Subcutaneous adipose tissue (tissue), 4 donors: ENCODE measurements around the gene DIAPH2. TPM values are rescaled to one million over a fixed set of nuclear protein-coding genes. Genes with fewer than 3 reads are reported as not detected.

ENCODE experiments used
- total RNA-seq, 4 donors: library from RNA; depleted of rRNA; stranded (reverse); fragments of >200 nt; gene quantifications; one replicate each; pipeline ENCODE4 v1.1.0, GENCODE V29; 2016
- TF ChIP-seq, protein P1 (sequence below): fragments of 450-650 bp; IDR thresholded peaks from one replicate; pipeline ENCODE4 v1.5.1; 2016; ENCODE audit warnings: low read depth, mild to moderate bottlenecking, control low read depth, antibody characterized with exemption, moderate library complexity

The DIAPH2 gene
- total RNA-seq, 4 donors from 2014 or later = 45.0 to 84.6 (median 54.2) TPM

GRCh38 chrX:97366237-97366636 is 681.6 kb downstream of the DIAPH2 start:
- TF ChIP-seq, protein P1, sequence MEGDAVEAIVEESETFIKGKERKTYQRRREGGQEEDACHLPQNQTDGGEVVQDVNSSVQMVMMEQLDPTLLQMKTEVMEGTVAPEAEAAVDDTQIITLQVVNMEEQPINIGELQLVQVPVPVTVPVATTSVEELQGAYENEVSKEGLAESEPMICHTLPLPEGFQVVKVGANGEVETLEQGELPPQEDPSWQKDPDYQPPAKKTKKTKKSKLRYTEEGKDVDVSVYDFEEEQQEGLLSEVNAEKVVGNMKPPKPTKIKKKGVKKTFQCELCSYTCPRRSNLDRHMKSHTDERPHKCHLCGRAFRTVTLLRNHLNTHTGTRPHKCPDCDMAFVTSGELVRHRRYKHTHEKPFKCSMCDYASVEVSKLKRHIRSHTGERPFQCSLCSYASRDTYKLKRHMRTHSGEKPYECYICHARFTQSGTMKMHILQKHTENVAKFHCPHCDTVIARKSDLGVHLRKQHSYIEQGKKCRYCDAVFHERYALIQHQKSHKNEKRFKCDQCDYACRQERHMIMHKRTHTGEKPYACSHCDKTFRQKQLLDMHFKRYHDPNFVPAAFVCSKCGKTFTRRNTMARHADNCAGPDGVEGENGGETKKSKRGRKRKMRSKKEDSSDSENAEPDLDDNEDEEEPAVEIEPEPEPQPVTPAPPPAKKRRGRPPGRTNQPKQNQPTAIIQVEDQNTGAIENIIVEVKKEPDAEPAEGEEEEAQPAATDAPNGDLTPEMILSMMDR = no peak

- TF ChIP-seq, protein P1 = no peak
Observed at GRCh38 chrX:97367125-97367524, 682.5 kb downstream of the DIAPH2 start.

DNA sequence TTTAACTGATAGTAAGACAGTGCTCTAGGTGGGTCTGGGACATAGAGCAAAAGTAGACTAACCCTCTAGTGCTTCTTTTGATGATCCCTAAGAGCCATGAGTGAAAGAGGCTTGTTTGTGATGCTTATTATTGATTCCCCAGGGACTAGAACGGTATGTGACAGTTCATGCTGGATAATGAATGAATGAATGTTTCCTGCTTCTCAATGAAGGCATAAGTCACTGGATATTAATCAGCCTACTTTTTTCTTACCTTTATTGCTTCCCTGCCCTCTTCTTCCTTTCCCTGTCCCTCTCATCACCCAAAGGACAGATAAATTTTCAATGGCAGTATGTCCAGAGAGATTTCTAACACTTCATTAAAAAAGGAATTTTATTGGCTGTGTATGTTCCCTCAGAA is 685.3 kb downstream of the DIAPH2 start:
- TF ChIP-seq, protein P1 = no peak

DNA sequence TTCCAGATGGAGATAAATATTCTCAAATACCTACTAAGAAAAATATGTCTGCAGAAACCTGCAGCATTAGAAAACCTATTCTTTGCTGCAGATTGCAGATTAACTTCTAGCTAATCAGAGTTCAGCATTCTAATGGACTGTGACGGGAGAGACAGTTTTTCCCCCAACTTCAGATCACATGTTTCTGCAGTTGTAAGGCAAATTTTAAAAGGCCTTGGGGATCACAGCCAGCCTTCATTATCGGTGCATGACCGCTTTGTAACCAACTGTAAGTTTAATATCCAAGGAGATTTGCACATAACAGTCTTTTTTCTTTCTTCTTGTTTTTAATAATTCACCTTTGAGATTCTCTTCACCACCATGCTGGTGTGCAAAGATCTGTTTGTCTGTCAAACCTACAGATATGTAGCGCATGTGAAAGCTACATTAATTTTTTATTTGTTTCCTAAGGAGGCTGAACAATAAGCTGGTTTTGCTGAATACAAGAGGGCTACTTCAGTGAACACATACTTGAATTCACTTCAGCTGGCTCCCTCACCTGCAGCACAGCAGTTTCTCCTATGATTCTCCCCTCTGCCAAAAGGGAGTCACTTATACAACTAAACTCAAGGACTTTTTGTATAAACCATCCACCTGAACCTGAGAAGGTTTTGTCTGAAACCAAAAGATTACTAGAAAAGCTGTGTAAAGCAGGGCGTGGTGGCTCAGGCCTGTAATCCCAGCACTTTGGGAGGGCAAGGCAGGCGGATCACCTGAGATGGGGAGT is 687.5 kb downstream of the DIAPH2 start:
- TF ChIP-seq, protein P1 = no peak

DNA sequence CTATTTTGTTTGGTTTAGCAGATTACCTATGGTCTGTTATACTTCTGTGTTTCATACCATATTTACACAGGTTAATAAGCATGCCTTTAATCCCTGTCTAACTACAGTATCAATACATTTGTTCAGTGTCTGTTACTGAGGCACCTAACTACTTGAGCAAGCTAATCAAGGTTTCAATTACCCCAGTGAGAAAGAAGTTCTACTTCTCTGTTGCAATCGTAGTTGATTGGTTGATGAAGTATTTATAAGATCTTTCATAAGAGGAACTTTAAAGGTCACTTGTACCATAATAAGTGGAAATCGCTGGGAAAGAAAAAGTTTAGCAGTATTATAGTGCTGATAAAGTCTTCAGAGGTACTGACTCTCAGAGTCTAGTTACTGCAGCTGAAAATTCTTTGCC is 689.6 kb downstream of the DIAPH2 start:
- TF ChIP-seq, protein P1 = no peak

DNA sequence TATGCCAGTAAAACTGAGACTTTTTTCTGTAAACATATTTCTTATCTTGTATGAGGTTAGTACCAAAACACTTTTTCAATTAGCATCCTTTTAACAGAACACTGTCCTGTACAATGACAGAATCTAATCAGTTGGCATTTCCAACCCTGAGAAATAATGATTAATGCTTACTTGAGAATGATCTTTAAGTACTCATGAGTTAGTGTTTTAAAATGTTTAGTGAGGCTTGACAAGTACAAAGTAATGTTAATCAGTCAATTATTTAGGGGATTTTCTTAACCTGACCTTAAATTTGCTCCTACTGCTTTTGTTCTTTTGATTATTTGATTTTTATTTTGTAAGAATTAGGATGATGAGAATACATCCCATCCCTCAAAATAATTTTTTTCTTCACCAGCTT is 695.6 kb downstream of the DIAPH2 start:
- TF ChIP-seq, protein P1 = no peak

DNA sequence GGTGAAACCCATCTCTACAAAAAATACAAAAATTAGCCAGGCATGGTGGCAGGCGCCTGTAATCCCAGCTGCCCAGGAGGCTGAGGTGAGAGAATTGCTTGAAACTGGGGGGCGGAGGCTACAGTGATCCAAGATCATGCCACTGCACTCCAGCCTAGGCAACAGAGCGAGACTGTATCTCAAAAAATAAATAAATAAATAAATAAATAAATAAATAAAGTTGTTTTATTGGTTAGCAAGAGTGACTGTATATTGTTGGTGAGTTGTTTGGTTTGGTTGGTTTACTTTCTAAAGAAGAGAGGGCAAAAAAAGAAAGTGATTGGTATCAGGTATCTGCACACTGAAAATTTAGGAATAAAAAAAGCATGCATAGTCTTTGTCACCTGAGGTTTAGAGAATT is 700.0 kb downstream of the DIAPH2 start:
- TF ChIP-seq, protein P1 = no peak
